ENCODE measurements around the gene MSANTD3. TPM values are rescaled to one million over a fixed set of nuclear protein-coding genes. Genes with fewer than 3 reads are reported as not detected.

The MSANTD3 gene
- total RNA-seq, 1 experiment from 2014 or later: 86.9 TPM

DNA sequence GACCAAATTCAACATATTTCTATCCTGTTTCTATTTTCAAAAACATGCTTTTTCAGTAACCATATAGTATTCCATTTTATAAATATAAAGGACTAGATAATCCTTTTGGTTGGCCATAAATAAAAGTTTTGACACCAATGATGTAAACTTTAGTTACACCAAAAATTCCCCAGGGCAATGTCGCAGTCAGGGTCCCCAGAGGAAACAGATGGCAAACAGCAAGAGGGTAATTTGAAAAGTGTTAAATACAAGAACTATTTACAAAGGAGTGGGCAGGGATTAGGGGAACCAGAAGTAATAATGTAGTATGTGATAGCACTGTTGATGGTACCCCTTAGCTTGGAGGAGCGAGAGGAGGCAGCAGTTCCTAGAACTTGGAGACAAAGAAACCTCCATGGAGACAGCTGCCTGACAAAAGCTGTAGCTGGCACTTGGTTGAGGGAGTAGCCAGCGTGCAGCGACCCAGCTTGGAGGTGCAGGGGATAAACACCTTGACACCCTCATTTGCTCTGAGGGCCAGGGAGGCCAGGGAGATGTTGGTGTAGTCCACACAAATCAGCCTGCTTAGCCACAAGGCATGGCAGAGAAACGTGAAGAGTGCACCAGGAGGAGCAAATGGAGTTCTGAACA, 18.3 kb upstream of the MSANTD3 start:
- H3F3A ChIP-seq (ENCODE audit: low read length, unreplicated experiment): no peaks in the 10 kb centered on the region
- intact Hi-C loops (cut with micrococcal nuclease): no loop called here
- TF ChIP-seq EZH2 (IDR thresholded peaks at IDR 0.05; ENCODE audit: low read length, unreplicated experiment) (no peak), EZH2phosphoT487 (IDR thresholded peaks at IDR 0.05; ENCODE audit: borderline replicate concordance, low read length) (no peak), CTCF (conservative IDR thresholded peaks at IDR 0.05; ENCODE audit: low read depth, low read length) (no peak)
- POLR2A ChIA-PET (ENCODE audit: unreplicated experiment): no interaction called here
- no peak for DNase-seq
- H3K4me3 ChIP-seq (ENCODE audit: low read length): no peak overlapping the region
- no TSS peak for BruUV-seq (replicated peaks)
- H3K27me3 ChIP-seq (ENCODE audit: low read length): no peaks in the 10 kb centered on the region
- H3K36me3 ChIP-seq (ENCODE audit: low read depth, low read length): no peaks in the 10 kb centered on the region
- H3K79me2 ChIP-seq (ENCODE audit: low read length): no peaks in the 10 kb centered on the region
- no peaks in the 10 kb centered on the region for H3K9me2 ChIP-seq (replicated peaks; ENCODE audit: low read length)
- no peak for ATAC-seq
- H2AFZ ChIP-seq (ENCODE audit: low read length): no peak overlapping the region
- no peak overlapping the region for H3K9ac ChIP-seq (ENCODE audit: low read length)
- no peaks in the 10 kb centered on the region for H3K9me3 ChIP-seq (ENCODE audit: low read length)
- no peak overlapping the region for H3K27ac ChIP-seq (ENCODE audit: low read length)
- no peaks in the 10 kb centered on the region for H4K20me1 ChIP-seq (ENCODE audit: low read length)
- CTCF ChIA-PET: no interaction called here
- peaks cover 4% of the 10 kb centered on the region; the same call in 1 of the 2 replicates for H3K4me1 ChIP-seq (ENCODE audit: insufficient read depth, low read length)
- no peak overlapping the region for H3K4me2 ChIP-seq (ENCODE audit: low read length)

DNA sequence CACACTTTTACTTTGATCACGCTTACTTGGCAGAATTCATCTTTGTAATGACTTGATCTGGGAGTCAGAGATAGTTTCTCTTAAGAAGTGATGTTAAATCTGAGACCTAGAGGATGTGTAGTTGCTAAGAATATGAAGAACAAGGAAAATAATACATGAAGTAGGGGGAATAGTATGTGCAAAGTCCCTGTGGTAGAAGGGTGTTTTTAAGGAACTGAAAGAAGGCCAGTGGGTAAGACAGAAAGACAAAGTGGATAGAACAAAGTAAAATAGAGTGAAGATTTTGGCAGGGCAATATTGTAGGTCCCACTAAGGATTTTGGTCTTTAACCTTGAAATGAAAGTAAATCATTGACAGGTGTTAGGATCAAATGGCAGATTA, 17.8 kb upstream of the MSANTD3 start:
- H3K4me3 ChIP-seq (ENCODE audit: low read length): no peak overlapping the region
- no peaks in the 10 kb centered on the region for H3K27me3 ChIP-seq (ENCODE audit: low read length)
- no peak overlapping the region for H2AFZ ChIP-seq (ENCODE audit: low read length)
- H3K9me2 ChIP-seq (replicated peaks; ENCODE audit: low read length): no peaks in the 10 kb centered on the region
- H3K4me2 ChIP-seq (ENCODE audit: low read length): no peak overlapping the region
- H3K4me1 ChIP-seq (ENCODE audit: insufficient read depth, low read length): peaks cover 4% of the 10 kb centered on the region; the same call in 1 of the 2 replicates
- H3K79me2 ChIP-seq (ENCODE audit: low read length): no peaks in the 10 kb centered on the region
- intact Hi-C loops (cut with micrococcal nuclease): no loop called here
- ChIA-PET CTCF (no interaction called here), POLR2A (ENCODE audit: unreplicated experiment) (no interaction called here)
- no peak overlapping the region for H3K27ac ChIP-seq (ENCODE audit: low read length)
- BruUV-seq (replicated peaks): no TSS peak
- H3K9me3 ChIP-seq (ENCODE audit: low read length): no peaks in the 10 kb centered on the region
- no peak overlapping the region for H3K9ac ChIP-seq (ENCODE audit: low read length)
- DNase-seq (no peak), ATAC-seq (no peak)
- TF ChIP-seq EZH2phosphoT487 (IDR thresholded peaks at IDR 0.05; ENCODE audit: borderline replicate concordance, low read length) (no peak), CTCF (conservative IDR thresholded peaks at IDR 0.05; ENCODE audit: low read depth, low read length) (no peak), EZH2 (IDR thresholded peaks at IDR 0.05; ENCODE audit: low read length, unreplicated experiment) (no peak)
- no peaks in the 10 kb centered on the region for H3F3A ChIP-seq (ENCODE audit: low read length, unreplicated experiment)
- no peaks in the 10 kb centered on the region for H4K20me1 ChIP-seq (ENCODE audit: low read length)
- H3K36me3 ChIP-seq (ENCODE audit: low read depth, low read length): no peaks in the 10 kb centered on the region
